ENCODE results near the gene RHBDL2. TPM values are rescaled to one million over a fixed set of nuclear protein-coding genes. Genes with fewer than 3 reads are reported as not detected.
"Not testable (repeated sequence)": the region's sequence is repeated elsewhere in the genome, so short reads cannot be mapped to it uniquely, and the experiment has no call there.

RHBDL2 gene
- total RNA-seq, 4 donors from 2014 or later: 17.0 to 30.6 (median 22.2) TPM

DNA sequence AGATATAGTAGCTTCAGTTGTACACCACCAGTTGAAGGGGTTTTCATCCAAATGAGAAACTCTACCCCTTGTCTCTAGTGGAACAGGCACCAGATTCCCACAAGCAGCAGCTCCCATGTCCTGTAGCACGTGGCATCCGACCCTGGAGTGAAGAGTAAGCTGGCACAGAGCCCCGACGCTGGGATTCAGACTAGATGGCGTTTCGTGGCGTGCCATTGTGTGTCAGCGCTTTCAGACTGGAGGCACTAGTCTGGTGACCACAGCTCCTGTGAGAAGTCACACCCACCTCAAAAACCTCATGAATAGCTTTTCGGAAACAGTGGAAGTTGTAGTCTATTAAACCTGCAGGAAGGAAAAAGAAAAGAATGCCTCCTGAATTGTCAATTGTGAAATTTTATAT lies 102.3 kb downstream of the RHBDL2 start:
- no peak for TF ChIP-seq POLR2A (IDR thresholded peaks at IDR 0.05)
- TF ChIP-seq, protein P1, sequence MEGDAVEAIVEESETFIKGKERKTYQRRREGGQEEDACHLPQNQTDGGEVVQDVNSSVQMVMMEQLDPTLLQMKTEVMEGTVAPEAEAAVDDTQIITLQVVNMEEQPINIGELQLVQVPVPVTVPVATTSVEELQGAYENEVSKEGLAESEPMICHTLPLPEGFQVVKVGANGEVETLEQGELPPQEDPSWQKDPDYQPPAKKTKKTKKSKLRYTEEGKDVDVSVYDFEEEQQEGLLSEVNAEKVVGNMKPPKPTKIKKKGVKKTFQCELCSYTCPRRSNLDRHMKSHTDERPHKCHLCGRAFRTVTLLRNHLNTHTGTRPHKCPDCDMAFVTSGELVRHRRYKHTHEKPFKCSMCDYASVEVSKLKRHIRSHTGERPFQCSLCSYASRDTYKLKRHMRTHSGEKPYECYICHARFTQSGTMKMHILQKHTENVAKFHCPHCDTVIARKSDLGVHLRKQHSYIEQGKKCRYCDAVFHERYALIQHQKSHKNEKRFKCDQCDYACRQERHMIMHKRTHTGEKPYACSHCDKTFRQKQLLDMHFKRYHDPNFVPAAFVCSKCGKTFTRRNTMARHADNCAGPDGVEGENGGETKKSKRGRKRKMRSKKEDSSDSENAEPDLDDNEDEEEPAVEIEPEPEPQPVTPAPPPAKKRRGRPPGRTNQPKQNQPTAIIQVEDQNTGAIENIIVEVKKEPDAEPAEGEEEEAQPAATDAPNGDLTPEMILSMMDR (IDR thresholded peaks at IDR 0.05): no peak
- intact Hi-C loops (cut with DNase I; ENCODE audit: low total_unique reads): loop anchor here (10.0 kb wide), 1 partner anchor 815 kb away; no protein-coding TSS in a partner anchor
- no peak overlapping the region for H3K4me3 ChIP-seq (ENCODE audit: low read depth, poor library complexity, severe bottlenecking)
- WGBS, 2 donors: 74% methylated on average over 9 of the region's 9 CpGs
- no peak for DNase-seq (ENCODE audit: low spot score in 2 of 2)

DNA sequence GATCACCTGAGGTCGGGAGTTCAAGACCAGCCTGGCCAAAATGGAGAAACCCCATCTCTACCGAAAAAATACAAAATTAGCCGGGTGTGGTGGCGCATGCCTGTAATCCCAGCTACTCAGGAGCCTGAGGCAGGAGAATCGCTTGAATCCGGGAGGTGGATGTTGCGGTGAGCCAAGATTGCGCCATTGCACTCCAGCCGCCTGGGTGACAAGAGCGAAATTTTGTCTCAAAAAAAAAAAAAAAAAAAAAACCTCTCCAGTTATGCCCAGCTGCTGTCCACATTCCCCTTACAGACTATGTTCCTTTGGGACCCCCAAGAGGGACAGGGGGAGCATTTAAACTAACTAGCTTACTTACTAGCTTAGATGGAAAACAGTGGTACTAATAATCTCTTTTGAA lies 105.3 kb downstream of the RHBDL2 start:
- H3K4me3 ChIP-seq (ENCODE audit: low read depth, poor library complexity, severe bottlenecking); DNase-seq (ENCODE audit: low spot score in 2 of 2): not testable (repeated sequence)
- intact Hi-C loops (cut with DNase I; ENCODE audit: low total_unique reads): loop anchor here (10.0 kb wide), 1 partner anchor 812 kb away; no protein-coding TSS in a partner anchor
- WGBS, 2 donors: 74 to 76% methylated on average over 10 of the region's 10 CpGs

Other genes starting within 250 kb of the RHBDL2 start
- gene RRAGC, start 82.1 kb downstream of the RHBDL2 start, total RNA-seq: 10 to 100 TPM; 19.5 to 27.7 (median 21.6) TPM
- gene MYCBP, start 68.5 kb downstream of the RHBDL2 start, total RNA-seq: 10 to 100 TPM; 14.6 to 27.3 (median 16.6) TPM
- gene GJA9, start 60.2 kb downstream of the RHBDL2 start, total RNA-seq: under 1 TPM in 3 of 4 donors, not detected in 1; 0.19 to 0.89 (median 0.22) TPM
- gene AKIRIN1, start 49.4 kb upstream of the RHBDL2 start, total RNA-seq: 10 to 100 TPM; 22.3 to 36.8 (median 28.7) TPM
- gene NDUFS5, start 84.5 kb upstream of the RHBDL2 start, total RNA-seq: 100 to 1,000 TPM; 202 to 542 (median 255) TPM

Measured in lower leg skin (tissue), 4 donors.